MCF 10A (cell line): ENCODE measurements around the gene TEK. TPM values are rescaled to one million over a fixed set of nuclear protein-coding genes. Genes with fewer than 3 reads are reported as not detected.

ENCODE experiments used
- Bru-seq: library from RNA; stranded (reverse); fragments of 400-500 nt; gene quantifications from one replicate; lab custom pipeline; 2021; lab: Mats Ljungman, UMichigan
- BruChase-seq, 2 experiments: library from RNA; stranded (reverse); fragments of 400-500 nt; gene quantifications; one replicate each; lab custom pipeline; 2021; lab: Mats Ljungman, UMichigan
- BruUV-seq: library from RNA; stranded (reverse); fragments of 400-500 nt; replicated peaks from 2 replicates; lab custom pipeline; 2021; lab: Mats Ljungman, UMichigan
- CTCF ChIA-PET: fragments of 300-600 bp; sonication (Branson Sonifier 250); formaldehyde crosslinking; extraction: SDS; loops from one replicate; lab custom pipeline; 2021; ENCODE audit warnings: antibody characterized with exemption, inconsistent platforms; lab: Yijun Ruan, JAX
- POLR2A ChIA-PET: fragments of 300-600, 350-650 bp; sonication (Branson Sonifier 250); formaldehyde crosslinking; extraction: SDS; loops from one replicate; lab custom pipeline; 2020; ENCODE audit warnings: antibody characterized with exemption, inconsistent platforms; lab: Yijun Ruan, JAX
- DNase-seq: peaks from one replicate; pipeline ENCODE4 v3.0.0-alpha.2; 2018; ENCODE audit not compliant: unreplicated experiment
- H3K27ac Mint-ChIP-seq: one replicate; pipeline ENCODE4 v1.8.0; 2022; ENCODE audit warnings: mild to moderate bottlenecking, low read depth, mixed read lengths; ENCODE audit not compliant: unreplicated experiment
- H3K27me3 Mint-ChIP-seq: one replicate; pipeline ENCODE4 v1.8.0; 2022; ENCODE audit warnings: mixed read lengths; ENCODE audit not compliant: insufficient read depth, unreplicated experiment
- H3K36me3 Mint-ChIP-seq: one replicate; pipeline ENCODE4 v1.8.0; 2022; ENCODE audit warnings: mild to moderate bottlenecking, moderate library complexity, mixed read lengths; ENCODE audit not compliant: insufficient read depth, unreplicated experiment
- H3K4me1 Mint-ChIP-seq: one replicate; pipeline ENCODE4 v1.8.0; 2022; ENCODE audit warnings: mixed read lengths; ENCODE audit not compliant: insufficient read depth, unreplicated experiment
- H3K4me3 Mint-ChIP-seq: one replicate; pipeline ENCODE4 v1.8.0; 2022; ENCODE audit warnings: mild to moderate bottlenecking, moderate library complexity, mixed read lengths; ENCODE audit not compliant: unreplicated experiment
- H3K9me3 Mint-ChIP-seq: one replicate; pipeline ENCODE4 v1.8.0; 2022; ENCODE audit warnings: mixed read lengths; ENCODE audit not compliant: unreplicated experiment
- CTCF ChIP-seq: fragments of 200-600 bp; IDR thresholded peaks from one replicate; pipeline ENCODE4 v1.8.0; 2022; ENCODE audit warnings: antibody characterized with exemption, mild to moderate bottlenecking; ENCODE audit not compliant: unreplicated experiment
- intact Hi-C: fragments of 100-400 bp; cut with micrococcal nuclease; formaldehyde crosslinking; loops from 2 replicates; pipeline ENCODE4 v1.14.1; 2022
- long read RNA-seq: library from polyadenylated mRNA; stranded (forward); transcript quantifications from one replicate; pipeline ENCODE4 v2.0.0, GENCODE V29; 2022
- total RNA-seq: library from RNA; stranded (reverse); gene quantifications from 2 replicates; pipeline ENCODE4 v1.2.3, GENCODE V29; 2022

Gene TEK
- total RNA-seq (0.71 and 0.91 TPM in 2 replicates), Bru-seq, nascent RNA (percentile 27 among the genes with signal in this experiment), BruChase-seq, experiment 1, labeled RNA remaining after a 6-hour chase (percentile 30 among the genes with signal in this experiment), BruChase-seq, experiment 2, labeled RNA remaining after a 2-hour chase (percentile 28 among the genes with signal in this experiment)
- long read RNA-seq, partial matches to known transcripts = 4 of 6 reads
- long read RNA-seq, other reads (novel, unspliced or antisense) = 2 of 6 reads

- no peaks in the 10 kb centered on the region for H3K27me3 Mint-ChIP-seq
- intact Hi-C loops = no loop called here
- no TSS peak for BruUV-seq
- no peaks in the 10 kb centered on the region for H3K4me1 Mint-ChIP-seq
- CTCF ChIA-PET = no interaction called here
- H3K9me3 Mint-ChIP-seq = no peaks in the 10 kb centered on the region
- no peak within 1 kb of the TSS for H3K4me3 Mint-ChIP-seq
- H3K36me3 Mint-ChIP-seq = peaks cover 4% of the 10 kb centered on the region
- POLR2A ChIA-PET = no interaction called here
- no peak for DNase-seq
- H3K27ac Mint-ChIP-seq = no peak within 1 kb of the TSS
- no peak for TF ChIP-seq CTCF
These were observed at the start of gene TEK for GRCh38 chr9:27108981-27109541. Gene TEK, plus strand, starts transcription at chr9:27109225. Its CDS starts 366 bp downstream, at chr9:27109591.

- ChIA-PET CTCF (interaction anchor here (1.5 kb wide), 1 partner anchor 61 kb away, joined by 3 read pairs; no protein-coding TSS in a partner anchor), POLR2A (interaction anchor here (1.5 kb wide), 1 partner anchor 57 kb away, joined by 3 read pairs; no protein-coding TSS in a partner anchor)
- TF ChIP-seq CTCF = no peak
- H3K9me3 Mint-ChIP-seq = no peaks in the 10 kb centered on the region
- H3K27me3 Mint-ChIP-seq = no peaks in the 10 kb centered on the region
- no TSS peak for BruUV-seq
- intact Hi-C loops = no loop called here
- peaks cover 3% of the 10 kb centered on the region for H3K4me1 Mint-ChIP-seq
- DNase-seq = no peak
- no peak overlapping the region for H3K4me3 Mint-ChIP-seq
- peaks cover 43% of the 10 kb centered on the region for H3K36me3 Mint-ChIP-seq
- no peak overlapping the region for H3K27ac Mint-ChIP-seq
These were observed 49.6 kb upstream of the TEK start for GRCh38 chr9:27059412-27059811.

- intact Hi-C loops = no loop called here
- H3K27ac Mint-ChIP-seq = no peak overlapping the region
These were observed 49.1 kb upstream of the TEK start for GRCh38 chr9:27059907-27060306.

More at GRCh38 chr9:27059907-27060306, 49.1 kb upstream of the TEK start:
- no peaks in the 10 kb centered on the region for H3K27me3 Mint-ChIP-seq
- H3K4me3 Mint-ChIP-seq = no peak overlapping the region
- H3K9me3 Mint-ChIP-seq = no peaks in the 10 kb centered on the region
- DNase-seq = no peak
- ChIA-PET CTCF (interaction anchor here (0.7 to 1.5 kb wide), 2 partner anchors 61 to 139 kb away, joined by 3 read pairs; no protein-coding TSS in a partner anchor), POLR2A (interaction anchor here (1.5 kb wide), 1 partner anchor 57 kb away, joined by 3 read pairs; no protein-coding TSS in a partner anchor)
- no peak for TF ChIP-seq CTCF
- peaks cover 39% of the 10 kb centered on the region for H3K36me3 Mint-ChIP-seq
- BruUV-seq = no TSS peak
- H3K4me1 Mint-ChIP-seq = no peaks in the 10 kb centered on the region
